Stimulated activated memory B cell treated with anti-CD40 and anti-IgM and Interleukin-4, amounts not matched to agents 10 μg/mL and 1 μg/mL and 100 μg/mL, for 72 hours (primary cell): Measurements from ENCODE around the gene CDCP1.
"Not testable (repeated sequence)": the region's sequence is repeated elsewhere in the genome, so short reads cannot be mapped to it uniquely, and the experiment has no call there.

Experiments used
- ATAC-seq: fragments of 150-1000 bp; cut with Tn5 transposase; 2 replicates; pipeline ENCODE4 v1.10.0; 2021
- H3K27ac Mint-ChIP-seq: one replicate; pipeline ENCODE4 v1.8.0; 2022; ENCODE audit warnings: mild to moderate bottlenecking, mixed read lengths
- H3K27me3 Mint-ChIP-seq: one replicate; pipeline ENCODE4 v1.8.0; 2022; ENCODE audit warnings: mixed read lengths
- H3K36me3 Mint-ChIP-seq: one replicate; pipeline ENCODE4 v1.8.0; 2022; ENCODE audit warnings: mixed read lengths
- H3K4me1 Mint-ChIP-seq: one replicate; pipeline ENCODE4 v1.8.0; 2022; ENCODE audit warnings: mixed read lengths
- H3K4me3 Mint-ChIP-seq: one replicate; pipeline ENCODE4 v1.8.0; 2022; ENCODE audit warnings: mild to moderate bottlenecking, moderate library complexity, mixed read lengths
- H3K9me3 Mint-ChIP-seq: one replicate; pipeline ENCODE4 v1.8.0; 2022; ENCODE audit warnings: mixed read lengths

The CDCP1 gene

GRCh38 chr3:45154641-45155147 lies 8.5 kb upstream of the CDCP1 start:
- no peak for ATAC-seq
- H3K27ac Mint-ChIP-seq: no peak overlapping the region
- peaks cover 11% of the 10 kb centered on the region for H3K27me3 Mint-ChIP-seq
- H3K9me3 Mint-ChIP-seq: peaks cover 12% of the 10 kb centered on the region
- no peaks in the 10 kb centered on the region for H3K36me3 Mint-ChIP-seq
- H3K4me3 Mint-ChIP-seq: no peak overlapping the region
- H3K4me1 Mint-ChIP-seq: no peaks in the 10 kb centered on the region

DNA sequence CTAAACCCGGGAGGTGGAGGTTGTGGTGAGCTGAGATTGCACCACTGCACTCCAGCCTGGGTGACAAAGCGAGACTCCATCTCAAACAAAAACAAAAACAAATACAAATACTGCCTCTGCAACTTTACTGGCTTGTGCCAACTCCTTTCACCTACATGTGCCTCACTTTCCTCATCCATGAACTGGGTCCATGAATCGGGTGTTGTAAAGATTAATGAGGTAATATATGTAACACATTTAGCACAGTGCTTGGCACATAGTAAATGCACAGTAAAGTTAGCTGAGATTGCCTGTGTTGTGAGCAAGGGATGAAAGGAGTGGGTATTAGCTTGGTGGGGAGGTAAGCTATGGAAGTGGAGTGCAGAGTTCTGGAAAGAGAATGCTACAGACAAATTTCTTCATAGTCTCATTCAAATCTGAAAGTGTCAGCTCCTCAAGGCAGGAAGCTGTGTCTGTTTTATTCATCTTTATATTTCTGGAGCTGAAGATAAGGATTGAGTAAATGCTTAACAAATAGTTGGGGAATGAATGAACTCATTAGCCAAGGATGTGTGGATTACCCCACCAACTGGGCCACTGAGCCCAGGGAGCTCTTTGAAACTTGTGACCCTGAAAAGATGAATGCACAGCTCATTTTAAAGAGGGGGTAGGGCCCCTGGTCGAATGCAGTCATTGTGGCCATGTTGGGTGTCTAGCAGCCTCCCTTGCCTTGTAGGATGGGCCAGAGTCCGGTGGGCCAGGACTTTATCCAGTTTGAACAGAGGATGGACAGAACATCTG lies 7.7 kb upstream of the CDCP1 start:
- H3K27me3 Mint-ChIP-seq: peaks cover 15% of the 10 kb centered on the region
- no peak overlapping the region for H3K27ac Mint-ChIP-seq

GRCh38 chr3:45152307-45152706 lies 6.1 kb upstream of the CDCP1 start:
- Mint-ChIP-seq H3K9me3 (peaks cover 12% of the 10 kb centered on the region), H3K4me1 (no peaks in the 10 kb centered on the region), H3K27me3 (peaks cover 30% of the 10 kb centered on the region), H3K36me3 (no peaks in the 10 kb centered on the region), H3K27ac (no peak overlapping the region), H3K4me3 (no peak overlapping the region)
- ATAC-seq: no peak

More for the DNA sequence above, 7.7 kb upstream of the CDCP1 start:
- no peaks in the 10 kb centered on the region for H3K4me1 Mint-ChIP-seq
- no peaks in the 10 kb centered on the region for H3K36me3 Mint-ChIP-seq
- H3K9me3 Mint-ChIP-seq: peaks cover 12% of the 10 kb centered on the region
- H3K4me3 Mint-ChIP-seq: no peak overlapping the region
- no peak for ATAC-seq

DNA sequence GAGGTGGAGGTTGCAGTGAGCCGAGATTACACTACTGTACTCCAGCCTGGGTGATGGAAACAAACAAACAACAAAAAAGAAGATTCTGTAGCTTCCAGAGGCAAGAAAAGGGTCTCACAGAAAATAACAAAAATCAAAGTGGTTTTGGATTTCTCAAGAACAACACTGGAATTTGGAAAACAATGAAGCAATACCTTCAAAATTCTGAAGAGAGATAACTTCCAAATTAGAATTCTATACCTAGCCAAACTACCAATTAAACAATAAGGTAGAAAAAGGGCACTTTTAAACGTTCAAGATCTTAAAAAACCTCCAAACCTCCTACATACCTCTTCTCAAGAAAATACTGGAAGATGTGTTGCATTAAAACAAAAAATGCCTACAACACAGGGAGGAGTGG lies 4.9 kb upstream of the CDCP1 start:
- no peak overlapping the region for H3K4me3 Mint-ChIP-seq
- no peaks in the 10 kb centered on the region for H3K36me3 Mint-ChIP-seq
- peaks cover 5% of the 10 kb centered on the region for H3K4me1 Mint-ChIP-seq
- H3K9me3 Mint-ChIP-seq: peaks cover 12% of the 10 kb centered on the region
- no peak overlapping the region for H3K27ac Mint-ChIP-seq
- ATAC-seq: no peak
- peaks cover 38% of the 10 kb centered on the region for H3K27me3 Mint-ChIP-seq

DNA sequence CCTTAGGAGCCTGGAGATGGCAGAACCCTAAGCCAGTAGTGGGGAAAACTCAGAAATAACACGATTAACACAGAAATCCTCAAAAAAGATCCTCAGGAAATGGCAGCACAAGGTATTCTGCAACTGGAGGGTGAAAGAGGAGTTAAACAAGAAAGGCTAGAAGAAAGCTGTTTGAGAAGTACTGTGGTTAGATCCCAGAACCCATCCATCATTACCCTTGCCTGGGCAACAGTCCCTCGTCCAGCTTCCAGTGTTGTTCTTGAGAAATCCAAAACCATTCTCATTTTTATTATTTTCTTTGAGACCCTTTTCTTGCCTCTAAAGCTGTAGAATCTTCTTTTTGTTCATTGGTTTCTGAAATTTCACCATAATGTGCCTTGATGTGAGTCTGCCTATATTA lies 2.7 kb upstream of the CDCP1 start:
- H3K36me3 Mint-ChIP-seq: no peaks in the 10 kb centered on the region
- ATAC-seq: no peak
- peaks cover 24% of the 10 kb centered on the region for H3K4me1 Mint-ChIP-seq
- H3K27ac Mint-ChIP-seq: no peak overlapping the region
- H3K4me3 Mint-ChIP-seq: no peak overlapping the region
- H3K9me3 Mint-ChIP-seq: peaks cover 12% of the 10 kb centered on the region
- H3K27me3 Mint-ChIP-seq: peaks cover 53% of the 10 kb centered on the region

DNA sequence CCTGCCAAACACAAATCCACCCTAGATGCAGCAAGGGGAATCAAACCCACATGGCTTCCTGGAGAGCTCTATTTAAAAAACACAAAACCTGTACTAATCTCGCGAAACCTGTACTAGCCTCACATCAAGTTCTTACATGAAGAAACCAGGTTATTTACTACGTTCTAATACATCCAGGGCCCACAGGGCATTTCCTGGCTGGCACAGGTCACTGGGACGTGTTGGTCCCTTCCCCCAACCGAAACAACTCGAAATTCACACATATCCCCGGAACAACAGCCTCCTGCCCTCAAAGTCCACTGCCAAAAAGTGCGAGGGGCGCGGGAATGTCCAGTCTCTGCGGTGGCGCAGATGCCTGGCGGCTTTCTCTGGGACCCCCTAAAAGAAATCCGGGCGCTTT lies 955 bp downstream of the CDCP1 start:
- ATAC-seq: no peak
- Mint-ChIP-seq H3K27me3 (peaks cover 60% of the 10 kb centered on the region), H3K9me3 (peaks cover 3% of the 10 kb centered on the region), H3K36me3 (no peaks in the 10 kb centered on the region), H3K27ac (no peak overlapping the region), H3K4me3 (peak overlapping the region; percentile 5), H3K4me1 (peaks cover 28% of the 10 kb centered on the region)

DNA sequence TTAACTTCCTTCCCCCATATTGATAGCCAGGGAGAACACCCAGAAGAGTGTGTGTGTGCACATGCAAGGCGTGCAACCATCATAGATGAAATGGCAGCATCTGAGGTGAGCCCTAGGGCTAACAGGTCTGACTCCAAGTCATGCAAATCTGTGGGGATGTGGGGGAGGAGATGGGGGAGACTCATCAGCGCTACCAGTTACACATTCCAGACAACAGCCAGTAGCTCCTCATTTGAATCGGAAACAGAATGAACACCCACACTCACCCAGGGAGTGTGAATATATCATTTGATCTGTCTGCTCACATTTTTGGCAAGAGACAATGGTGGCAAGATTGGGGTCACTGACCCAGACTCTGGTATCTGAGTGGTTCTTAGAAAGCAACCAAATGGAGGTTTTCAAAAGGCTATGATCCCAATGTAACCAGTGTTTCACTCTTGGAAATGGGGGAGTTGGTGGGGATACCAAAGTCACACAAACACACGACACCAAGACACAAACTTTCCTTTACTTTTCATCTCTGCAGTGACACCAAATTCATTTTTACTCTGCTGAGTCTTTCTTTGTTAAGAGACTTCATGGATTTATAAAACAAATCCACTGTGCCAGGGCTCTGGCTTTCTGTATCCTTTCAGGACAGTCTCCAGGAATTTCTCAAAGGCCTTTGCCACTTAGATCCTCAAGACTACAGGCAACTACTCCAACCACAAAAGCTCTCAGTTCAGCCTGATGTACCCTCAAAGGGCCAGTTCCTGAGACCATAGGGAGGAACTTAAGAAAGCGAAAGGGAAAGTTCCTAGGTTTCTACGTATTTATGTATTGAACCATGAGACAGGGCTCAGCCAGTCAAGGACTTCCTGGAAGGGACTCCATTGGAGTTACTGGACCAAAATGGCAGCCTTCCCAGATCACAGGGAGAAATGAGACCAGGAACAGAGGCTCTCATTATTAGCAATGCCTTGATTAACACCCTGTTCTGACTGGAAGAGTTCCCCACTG lies 2.2 kb downstream of the CDCP1 start:
- Mint-ChIP-seq H3K4me1 (peaks cover 28% of the 10 kb centered on the region), H3K27me3 (peaks cover 58% of the 10 kb centered on the region), H3K36me3 (no peaks in the 10 kb centered on the region), H3K4me3 (peak overlapping the region; percentile 18), H3K27ac (no peak overlapping the region), H3K9me3 (no peaks in the 10 kb centered on the region)
- ATAC-seq: no peak

GRCh38 chr3:45140770-45141155 lies 5.4 kb downstream of the CDCP1 start:
- not testable (repeated sequence) for H3K36me3 Mint-ChIP-seq, H3K27ac Mint-ChIP-seq, H3K9me3 Mint-ChIP-seq, ATAC-seq, H3K4me3 Mint-ChIP-seq
- Mint-ChIP-seq H3K27me3 (peaks cover 26% of the 10 kb centered on the region), H3K4me1 (peaks cover 21% of the 10 kb centered on the region)

- no peak for ATAC-seq
- H3K4me1 Mint-ChIP-seq: peaks cover 17% of the 10 kb centered on the region
- no peak overlapping the region for H3K27ac Mint-ChIP-seq
- no peaks in the 10 kb centered on the region for H3K9me3 Mint-ChIP-seq
- no peak overlapping the region for H3K4me3 Mint-ChIP-seq
- no peaks in the 10 kb centered on the region for H3K36me3 Mint-ChIP-seq
- peaks cover 21% of the 10 kb centered on the region for H3K27me3 Mint-ChIP-seq
These were observed 5.9 kb downstream of the CDCP1 start for GRCh38 chr3:45140141-45140769.

- Mint-ChIP-seq H3K9me3 (no peaks in the 10 kb centered on the region), H3K36me3 (no peaks in the 10 kb centered on the region), H3K27ac (no peak overlapping the region), H3K27me3 (peaks cover 17% of the 10 kb centered on the region), H3K4me1 (peaks cover 10% of the 10 kb centered on the region), H3K4me3 (no peak overlapping the region)
- no peak for ATAC-seq
These were observed 6.6 kb downstream of the CDCP1 start for GRCh38 chr3:45139372-45140140.

- Mint-ChIP-seq H3K4me3 (no peak overlapping the region), H3K36me3 (no peaks in the 10 kb centered on the region), H3K4me1 (no peaks in the 10 kb centered on the region), H3K9me3 (no peaks in the 10 kb centered on the region), H3K27me3 (peaks cover 15% of the 10 kb centered on the region), H3K27ac (no peak overlapping the region)
- ATAC-seq: no peak
These were observed 8.5 kb downstream of the CDCP1 start for GRCh38 chr3:45137656-45138181.

DNA sequence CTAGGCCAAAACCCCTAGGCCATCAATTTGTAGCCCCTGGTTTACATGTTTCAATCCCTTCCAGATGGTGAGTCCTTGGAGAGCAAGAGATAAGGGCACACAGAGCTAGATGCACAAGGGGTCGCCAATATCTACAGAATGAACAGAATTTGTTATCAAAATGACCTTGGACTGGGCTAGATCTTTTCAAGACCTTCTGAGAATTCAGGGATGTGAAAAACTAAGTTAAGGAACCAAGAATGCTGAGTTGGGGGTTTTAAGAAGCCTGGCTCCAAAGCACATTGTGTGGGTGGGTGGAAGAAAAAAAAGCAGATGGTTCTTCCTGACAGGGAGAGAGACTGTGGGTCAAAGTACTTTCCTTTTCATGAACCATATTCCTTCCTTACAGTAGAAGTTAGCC lies 10.2 kb downstream of the CDCP1 start:
- Mint-ChIP-seq H3K36me3 (no peaks in the 10 kb centered on the region), H3K27me3 (peaks cover 23% of the 10 kb centered on the region), H3K4me1 (no peaks in the 10 kb centered on the region), H3K9me3 (no peaks in the 10 kb centered on the region), H3K27ac (no peak overlapping the region), H3K4me3 (no peak overlapping the region)
- ATAC-seq: no peak

DNA sequence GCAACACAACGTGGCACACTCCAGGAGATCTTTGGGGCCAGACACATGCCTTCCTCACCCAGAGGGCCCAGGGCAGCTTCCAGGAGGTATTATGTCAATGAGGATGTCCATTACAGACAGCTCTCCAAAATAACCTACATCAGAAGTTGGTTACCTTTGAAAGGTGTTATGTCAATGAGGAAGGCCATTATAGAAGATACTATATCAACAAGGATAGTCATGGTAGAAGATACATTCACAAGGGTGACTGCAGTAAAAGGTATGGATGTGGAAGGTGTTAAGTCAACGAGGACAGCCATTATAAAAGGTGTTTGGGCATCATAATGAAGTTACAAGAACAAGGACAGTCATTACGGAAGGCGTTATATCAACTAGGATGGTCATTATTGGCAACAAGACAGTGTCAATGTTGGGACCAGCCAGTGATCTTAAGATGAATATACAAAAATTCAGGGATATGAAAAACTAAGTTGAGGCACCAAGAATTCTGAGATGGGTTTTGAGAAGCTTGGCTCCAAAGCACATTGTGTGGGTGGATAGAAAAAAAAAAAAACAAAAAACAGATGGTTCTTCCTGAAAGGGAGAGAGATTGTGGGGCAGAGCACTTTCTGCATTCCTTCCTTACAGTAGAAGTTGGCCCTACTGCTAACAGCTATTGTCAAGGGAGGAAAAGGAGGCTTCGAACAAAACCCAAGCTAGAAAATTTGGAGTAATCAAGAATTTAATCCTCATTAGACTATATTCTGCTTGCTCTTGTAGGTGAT lies 11.2 kb downstream of the CDCP1 start:
- H3K4me1 Mint-ChIP-seq: no peaks in the 10 kb centered on the region
- no peak for ATAC-seq
- H3K27me3 Mint-ChIP-seq: peaks cover 24% of the 10 kb centered on the region
- no peaks in the 10 kb centered on the region for H3K9me3 Mint-ChIP-seq
- no peak overlapping the region for H3K27ac Mint-ChIP-seq
- no peak overlapping the region for H3K4me3 Mint-ChIP-seq
- no peaks in the 10 kb centered on the region for H3K36me3 Mint-ChIP-seq
